H9 (cell line): Measurements from ENCODE around the gene VRK3. TPM values are rescaled to one million over a fixed set of nuclear protein-coding genes. Genes with fewer than 3 reads are reported as not detected.

Experiments
- DNase-seq: peaks from one replicate; pipeline ENCODE4 v3.0.0-alpha.2; 2017
- H2AFZ ChIP-seq: one replicate; pipeline ENCODE4 v1.6.1; 2013; ENCODE audit warnings: mild to moderate bottlenecking, low read length, control low read depth, moderate library complexity
- H2AK5ac ChIP-seq: 2 replicates; pipeline ENCODE4 v1.6.1; 2013; ENCODE audit warnings: low read length, control low read depth, mixed read lengths; ENCODE audit not compliant: insufficient read length
- H2BK120ac ChIP-seq: one replicate; pipeline ENCODE4 v1.6.1; 2013; ENCODE audit warnings: low read depth, mild to moderate bottlenecking, low read length, control low read depth, inconsistent platforms; ENCODE audit not compliant: poor library complexity, severe bottlenecking
- H2BK12ac ChIP-seq: 2 replicates; pipeline ENCODE4 v1.6.1; 2013; ENCODE audit warnings: low read length, control low read depth, mixed read lengths, low read depth; ENCODE audit not compliant: insufficient read length
- H2BK15ac ChIP-seq: 2 replicates; pipeline ENCODE4 v1.6.1; 2013; ENCODE audit warnings: low read depth, low read length, control low read depth
- H2BK20ac ChIP-seq: one replicate; pipeline ENCODE4 v1.6.1; 2013; ENCODE audit warnings: low read depth, mild to moderate bottlenecking, low read length, control low read depth, inconsistent platforms; ENCODE audit not compliant: poor library complexity, severe bottlenecking
- H2BK5ac ChIP-seq: 2 replicates; pipeline ENCODE4 v1.6.1; 2013; ENCODE audit warnings: low read length, control low read depth, mixed read lengths; ENCODE audit not compliant: insufficient read length
- H3K14ac ChIP-seq: 2 replicates; pipeline ENCODE4 v1.6.1; 2013; ENCODE audit warnings: low read length, control low read depth; ENCODE audit not compliant: insufficient read depth
- H3K18ac ChIP-seq: 2 replicates; pipeline ENCODE4 v1.6.1; 2013; ENCODE audit warnings: low read depth, mild to moderate bottlenecking, mixed read lengths, low read length, control low read depth; ENCODE audit not compliant: insufficient read length
- H3K23ac ChIP-seq: 2 replicates; pipeline ENCODE4 v1.6.1; 2013; ENCODE audit warnings: low read length, control low read depth, mixed read lengths, low read depth; ENCODE audit not compliant: insufficient read length
- H3K23me2 ChIP-seq: 2 replicates; pipeline ENCODE4 v1.6.1; 2013; ENCODE audit warnings: low read depth, mild to moderate bottlenecking, mixed read lengths, low read length, control low read depth; ENCODE audit not compliant: insufficient read length, poor library complexity, severe bottlenecking
- H3K27ac ChIP-seq: 2 replicates; pipeline ENCODE4 v1.5.1; 2013; ENCODE audit warnings: low read length, control low read depth, mixed read lengths, low read depth; ENCODE audit not compliant: insufficient read length
- H3K27me3 ChIP-seq: 2 replicates; pipeline ENCODE4 v1.6.1; 2013; ENCODE audit warnings: low read length, control low read depth, inconsistent platforms; ENCODE audit not compliant: insufficient read depth
- H3K4ac ChIP-seq: 2 replicates; pipeline ENCODE4 v1.6.1; 2013; ENCODE audit warnings: low read depth, mild to moderate bottlenecking, control low read depth, inconsistent platforms, low read length, moderate library complexity
- H3K4me1 ChIP-seq: 2 replicates; pipeline ENCODE4 v1.6.1; 2013; ENCODE audit warnings: low read length, control low read depth, inconsistent platforms; ENCODE audit not compliant: insufficient read depth
- H3K4me2 ChIP-seq: 2 replicates; pipeline ENCODE4 v1.6.1; 2013; ENCODE audit warnings: low read length, control low read depth, mixed read lengths; ENCODE audit not compliant: insufficient read length, insufficient read depth
- H3K56ac ChIP-seq: 2 replicates; pipeline ENCODE4 v1.6.1; 2013; ENCODE audit warnings: low read depth, mild to moderate bottlenecking, mixed read lengths, low read length, control low read depth; ENCODE audit not compliant: insufficient read length
- H3K79me1 ChIP-seq: 2 replicates; pipeline ENCODE4 v1.6.1; 2013; ENCODE audit warnings: low read depth, mild to moderate bottlenecking, moderate library complexity, low read length, control low read depth, inconsistent platforms; ENCODE audit not compliant: insufficient read depth, poor library complexity, severe bottlenecking
- H3K79me2 ChIP-seq: 2 replicates; pipeline ENCODE4 v1.6.1; 2013; ENCODE audit warnings: low read length, control low read depth, inconsistent platforms; ENCODE audit not compliant: insufficient read depth
- H3K9ac ChIP-seq: 2 replicates; pipeline ENCODE4 v1.6.1; 2013; ENCODE audit warnings: low read length, control low read depth, mixed read lengths; ENCODE audit not compliant: insufficient read length; ENCODE audit errors: extremely low read depth
- H3K9me3 ChIP-seq: one replicate; pipeline ENCODE4 v1.6.1; 2013; ENCODE audit warnings: low read depth, low read length, inconsistent platforms; ENCODE audit not compliant: control insufficient read depth
- H3T11ph ChIP-seq: one replicate; pipeline ENCODE4 v1.6.1; 2013; ENCODE audit warnings: mild to moderate bottlenecking, low read length, control low read depth, inconsistent platforms
- H4K20me1 ChIP-seq: one replicate; pipeline ENCODE4 v1.6.1; 2013; ENCODE audit not compliant: control insufficient read depth, insufficient read length, insufficient read depth
- H4K5ac ChIP-seq: 2 replicates; pipeline ENCODE4 v1.6.1; 2013; ENCODE audit warnings: low read depth, mild to moderate bottlenecking, mixed read lengths, low read length, control low read depth; ENCODE audit not compliant: insufficient read length
- H4K8ac ChIP-seq: replicated peaks from 2 replicates; pipeline ENCODE4 v1.6.1; 2013; ENCODE audit warnings: low read length, control low read depth, mixed read lengths, low read depth; ENCODE audit not compliant: insufficient read length
- H4K91ac ChIP-seq: 2 replicates; pipeline ENCODE4 v1.6.1; 2013; ENCODE audit warnings: low read depth, mild to moderate bottlenecking, moderate library complexity, mixed read lengths, low read length, control low read depth; ENCODE audit not compliant: insufficient read length
- H3K27ac Mint-ChIP-seq, 3 experiments: 2 replicates in 2 of 3; 3 replicates in 1 of 3; pipeline ENCODE4 v1.8.0; 2020 to 2021; ENCODE audit warnings: mixed read lengths in 3 of 3, mild to moderate bottlenecking in 1 of 3, moderate library complexity in 1 of 3
- H3K27me3 Mint-ChIP-seq: 2 replicates; pipeline ENCODE4 v1.8.0; 2021; ENCODE audit warnings: low read depth, mild to moderate bottlenecking, moderate library complexity, mixed read lengths
- H3K36me3 Mint-ChIP-seq, 3 experiments: 2 replicates in 2 of 3; 3 replicates in 1 of 3; pipeline ENCODE4 v1.8.0; 2020 to 2021; ENCODE audit warnings: low read depth in 3 of 3, mixed read lengths in 3 of 3; ENCODE audit not compliant: insufficient read depth in 1 of 3
- H3K4me1 Mint-ChIP-seq, 2 experiments: 2 replicates each; pipeline ENCODE4 v1.8.0; 2020; ENCODE audit warnings: mixed read lengths in 2 of 2
- H3K4me3 Mint-ChIP-seq, 2 experiments: 2 replicates in 1 of 2; 3 replicates in 1 of 2; pipeline ENCODE4 v1.8.0; 2020 to 2021; ENCODE audit warnings: mild to moderate bottlenecking in 2 of 2, mixed read lengths in 2 of 2, moderate library complexity in 1 of 2
- H3K9me3 Mint-ChIP-seq, 2 experiments: 2 replicates in 1 of 2; 3 replicates in 1 of 2; pipeline ENCODE4 v1.8.0; 2020; ENCODE audit warnings: mild to moderate bottlenecking in 2 of 2, mixed read lengths in 2 of 2, moderate library complexity in 1 of 2
- CTCF ChIP-seq: fragments of 200-600 bp; sonication (generic); conservative IDR thresholded peaks from 3 replicates; pipeline ENCODE4 v1.8.0; 2021; ENCODE audit warnings: antibody characterized with exemption, mild to moderate bottlenecking
- WGBS: extraction: QIAGEN DNeasy Blood & Tissue Kit; methylation state at CpG from one replicate; pipeline ENCODE4 v1.1.7; 2013; ENCODE audit warnings: missing lambda C conversion rate, low lambda C conversion rate, mixed read lengths; ENCODE audit not compliant: insufficient read length; ENCODE audit errors: extremely low coverage; 5-methylcytosine and 5-hydroxymethylcytosine counted together
- total RNA-seq: library from RNA; stranded (reverse); gene quantifications from 2 replicates; pipeline ENCODE4 v1.2.1, GENCODE V29; 2021

Gene VRK3
- total RNA-seq, 1 experiment from 2014 or later, result 33.5 TPM

GRCh38 chr19:50003810-50004419 is 21.3 kb downstream of the VRK3 start:
- Histone ChIP-seq H4K91ac (no peak overlapping the region), H3K27me3 (no peaks in the 10 kb centered on the region), H3K9ac (no peak overlapping the region), H2BK12ac (no peak overlapping the region), H3K4me1 (no peaks in the 10 kb centered on the region), H3K4me2 (no peak overlapping the region), H3K56ac (no peak overlapping the region), H3K4ac (no peak overlapping the region), H2BK120ac (no peak overlapping the region), H3K23ac (no peak overlapping the region), H2BK15ac (no peak overlapping the region), H4K8ac (no peak overlapping the region), H2BK20ac (no peak overlapping the region), H4K5ac (no peak overlapping the region), H2BK5ac (no peak overlapping the region), H3K27ac (no peak overlapping the region), H3T11ph (no peak overlapping the region), H2AK5ac (no peak overlapping the region), H3K23me2 (no peaks in the 10 kb centered on the region), H2AFZ (no peak overlapping the region), H3K79me1 (no peaks in the 10 kb centered on the region), H3K18ac (no peak overlapping the region), H3K14ac (no peak overlapping the region), H4K20me1 (no peaks in the 10 kb centered on the region), H3K79me2 (no peaks in the 10 kb centered on the region), H3K9me3 (no peaks in the 10 kb centered on the region)
- no CpG with 5 or more reads among the region's 11 CpGs for WGBS
- no peak for DNase-seq
- no peak overlapping the region for H3K4me3 Mint-ChIP-seq
- H3K36me3 Mint-ChIP-seq, result peaks cover 10 to 42% (median 37%) of the 10 kb centered on the region in 3 experiments
- no peak overlapping the region for H3K27ac Mint-ChIP-seq
- no peak for TF ChIP-seq CTCF
- H3K4me1 Mint-ChIP-seq, result no peaks in the 10 kb centered on the region
- no peaks in the 10 kb centered on the region for H3K9me3 Mint-ChIP-seq
- no peaks in the 10 kb centered on the region for H3K27me3 Mint-ChIP-seq
